Panc1 (cell line): ENCODE measurements around the gene CAMP. TPM values are rescaled to one million over a fixed set of nuclear protein-coding genes. Genes with fewer than 3 reads are reported as not detected.
A peak's percentile ranks its signal among the peaks of the same experiment; 100 is the strongest.

Experiments
- ATAC-seq: fragments of 200-7000 bp; cut with Tn5 transposase; 2 replicates; pipeline ENCODE4 v1.9.1; 2020; ENCODE audit warnings: mild to moderate bottlenecking, moderate library complexity
- BruUV-seq: library from RNA; stranded (reverse); fragments of 400-500 nt; replicated peaks from 2 replicates; lab custom pipeline; 2021; lab: Mats Ljungman, UMichigan
- CTCF ChIA-PET: fragments of 300-600 bp; sonication (Branson Sonifier 250); formaldehyde crosslinking; loops from one replicate; lab custom pipeline; 2022; ENCODE audit warnings: antibody characterized with exemption; lab: Charles Lee
- POLR2A ChIA-PET: fragments of 300-600 bp; sonication (Branson Sonifier 250); formaldehyde crosslinking; loops from one replicate; lab custom pipeline; 2022; ENCODE audit warnings: antibody characterized with exemption; lab: Charles Lee
- DNase-seq: peaks from one replicate; pipeline ENCODE4 v3.0.0-alpha.2; 2010; ENCODE audit warnings: low read depth, low spot score
- H3K27ac ChIP-seq: 2 replicates; pipeline ENCODE4 v1.5.1; 2011; ENCODE audit warnings: mild to moderate bottlenecking, low read length, inconsistent platforms
- H3K27me3 ChIP-seq: fragments of 200-500 bp; sonication (Bioruptor generic); 2 replicates; pipeline ENCODE4 v1.6.0; 2014; ENCODE audit warnings: low read length, inconsistent platforms; ENCODE audit not compliant: control insufficient read depth, insufficient read depth
- H3K36me3 ChIP-seq: fragments of 200-500 bp; sonication (Bioruptor generic); 2 replicates; pipeline ENCODE4 v1.5.1; 2014; ENCODE audit warnings: inconsistent platforms, mild to moderate bottlenecking, low read length, moderate library complexity; ENCODE audit not compliant: control insufficient read depth, insufficient read depth
- H3K4me1 ChIP-seq: 2 replicates; pipeline ENCODE4 v1.5.1; 2011; ENCODE audit warnings: inconsistent platforms, mild to moderate bottlenecking, low read length, moderate library complexity; ENCODE audit not compliant: control insufficient read depth, insufficient read depth
- H3K4me3 ChIP-seq, 2 experiments: 2 replicates each; pipeline ENCODE4 v1.5.1; 2011 to 2012; ENCODE audit warnings: low read depth in 2 of 2, low read length in 2 of 2, mild to moderate bottlenecking in 2 of 2, inconsistent platforms in 1 of 2, moderate library complexity in 1 of 2
- H3K9me3 ChIP-seq: fragments of 200-500 bp; sonication (Bioruptor generic); 2 replicates; pipeline ENCODE4 v1.5.1; 2014; ENCODE audit warnings: low read depth, mild to moderate bottlenecking, inconsistent platforms, low read length, moderate library complexity; ENCODE audit not compliant: control insufficient read depth, insufficient read depth
- POLR2AphosphoS5 ChIP-seq: IDR thresholded peaks from 2 replicates; pipeline ENCODE4 v1.6.1; 2012; ENCODE audit warnings: mild to moderate bottlenecking, low read depth, low read length, moderate library complexity
- SIN3A ChIP-seq: IDR thresholded peaks from 2 replicates; pipeline ENCODE4 v1.6.1; 2012; ENCODE audit warnings: low read depth, mild to moderate bottlenecking, low read length, moderate library complexity, borderline replicate concordance; ENCODE audit not compliant: insufficient read depth
- TCF7L2 ChIP-seq: IDR thresholded peaks from 2 replicates; pipeline ENCODE4 v1.6.1; 2011; ENCODE audit warnings: mild to moderate bottlenecking, low read depth, low read length, inconsistent platforms
- in situ Hi-C: cut with HindIII; loops from 2 replicates; pipeline ENCODE4 v1.10.0; 2016; ENCODE audit warnings: low sequenced_read_pairs, low pct_unique_long_range_greater_than_20kb
- intact Hi-C: fragments of 100-400 bp; cut with micrococcal nuclease; formaldehyde crosslinking; loops from one replicate; pipeline ENCODE4 v1.10.0; 2022; ENCODE audit not compliant: unreplicated experiment
- total RNA-seq: library from RNA; stranded (reverse); gene quantifications from one replicate; pipeline ENCODE4 v1.2.1, GENCODE V29; 2021; ENCODE audit not compliant: unreplicated experiment
- TF ChIP-seq, protein P1 (sequence below): fragments of 450-650 bp; IDR thresholded peaks from 2 replicates; pipeline ENCODE4 v1.5.1; 2017; ENCODE audit warnings: mild to moderate bottlenecking
- TF ChIP-seq, protein P2 (sequence below), 2 experiments: IDR thresholded peaks; 2 replicates each; pipeline ENCODE4 v1.6.1; 2011 to 2012; ENCODE audit warnings: low read depth in 2 of 2, control low read depth in 1 of 2, low read length in 1 of 2, mild to moderate bottlenecking in 1 of 2, moderate library complexity in 1 of 2; ENCODE audit not compliant: insufficient read depth in 1 of 2

CAMP gene
- total RNA-seq, 1 experiment from 2014 or later: not detected

DNA sequence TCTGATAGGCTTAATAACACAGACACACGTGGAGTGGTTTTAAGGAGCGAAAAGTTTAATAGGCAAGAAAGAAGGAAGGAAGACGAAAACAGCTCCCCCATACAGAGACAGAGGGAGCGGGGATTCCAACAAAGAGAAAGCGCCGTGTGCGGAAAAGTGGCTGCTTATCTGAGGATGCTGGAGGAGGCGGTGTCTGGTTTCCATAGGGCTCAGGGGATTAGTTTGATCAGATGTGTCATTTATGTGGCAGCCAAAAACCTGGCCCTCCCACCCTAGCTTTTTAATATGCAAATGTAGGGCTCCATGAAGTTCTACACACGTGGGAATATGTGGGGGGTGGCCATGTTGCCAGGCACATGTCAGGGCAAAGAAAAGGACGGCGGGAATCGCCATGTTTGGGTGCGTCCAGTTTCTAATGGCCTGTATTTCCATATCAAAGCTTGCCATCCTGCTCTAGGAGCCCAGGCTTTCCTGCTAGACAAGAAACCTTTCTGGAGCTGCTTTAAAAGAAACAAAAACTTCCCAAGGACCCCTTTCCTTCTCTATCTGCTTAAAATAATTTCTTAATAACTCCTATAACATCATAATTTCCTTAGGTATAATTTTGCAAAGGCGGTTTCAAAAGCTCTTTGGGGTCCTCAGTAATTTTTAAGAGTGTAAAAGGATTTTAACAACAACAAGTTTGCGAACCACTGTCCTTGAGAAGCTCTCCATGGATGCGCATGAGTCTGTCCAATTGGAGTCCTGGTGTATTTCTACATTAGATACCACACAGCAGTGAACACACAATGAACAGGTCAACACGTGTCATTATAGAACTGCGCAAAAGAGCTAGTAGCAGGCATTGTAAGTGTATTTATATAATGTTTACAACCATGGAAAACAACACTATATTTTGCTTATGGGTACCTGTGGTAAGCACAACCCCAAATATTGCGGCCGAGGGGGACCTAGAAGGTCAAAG lies 17.0 kb downstream of the CAMP start:
- in situ Hi-C loops (no loop called here), intact Hi-C loops (loop anchor here (10.0 kb wide), 1 partner anchor 45 kb away; no protein-coding TSS in a partner anchor)
- TF ChIP-seq TCF7L2: no peak
- TF ChIP-seq POLR2AphosphoS5: no peak
- no peak for TF ChIP-seq SIN3A
- TF ChIP-seq, protein P1, sequence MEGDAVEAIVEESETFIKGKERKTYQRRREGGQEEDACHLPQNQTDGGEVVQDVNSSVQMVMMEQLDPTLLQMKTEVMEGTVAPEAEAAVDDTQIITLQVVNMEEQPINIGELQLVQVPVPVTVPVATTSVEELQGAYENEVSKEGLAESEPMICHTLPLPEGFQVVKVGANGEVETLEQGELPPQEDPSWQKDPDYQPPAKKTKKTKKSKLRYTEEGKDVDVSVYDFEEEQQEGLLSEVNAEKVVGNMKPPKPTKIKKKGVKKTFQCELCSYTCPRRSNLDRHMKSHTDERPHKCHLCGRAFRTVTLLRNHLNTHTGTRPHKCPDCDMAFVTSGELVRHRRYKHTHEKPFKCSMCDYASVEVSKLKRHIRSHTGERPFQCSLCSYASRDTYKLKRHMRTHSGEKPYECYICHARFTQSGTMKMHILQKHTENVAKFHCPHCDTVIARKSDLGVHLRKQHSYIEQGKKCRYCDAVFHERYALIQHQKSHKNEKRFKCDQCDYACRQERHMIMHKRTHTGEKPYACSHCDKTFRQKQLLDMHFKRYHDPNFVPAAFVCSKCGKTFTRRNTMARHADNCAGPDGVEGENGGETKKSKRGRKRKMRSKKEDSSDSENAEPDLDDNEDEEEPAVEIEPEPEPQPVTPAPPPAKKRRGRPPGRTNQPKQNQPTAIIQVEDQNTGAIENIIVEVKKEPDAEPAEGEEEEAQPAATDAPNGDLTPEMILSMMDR: no peak
- TF ChIP-seq, protein P2, sequence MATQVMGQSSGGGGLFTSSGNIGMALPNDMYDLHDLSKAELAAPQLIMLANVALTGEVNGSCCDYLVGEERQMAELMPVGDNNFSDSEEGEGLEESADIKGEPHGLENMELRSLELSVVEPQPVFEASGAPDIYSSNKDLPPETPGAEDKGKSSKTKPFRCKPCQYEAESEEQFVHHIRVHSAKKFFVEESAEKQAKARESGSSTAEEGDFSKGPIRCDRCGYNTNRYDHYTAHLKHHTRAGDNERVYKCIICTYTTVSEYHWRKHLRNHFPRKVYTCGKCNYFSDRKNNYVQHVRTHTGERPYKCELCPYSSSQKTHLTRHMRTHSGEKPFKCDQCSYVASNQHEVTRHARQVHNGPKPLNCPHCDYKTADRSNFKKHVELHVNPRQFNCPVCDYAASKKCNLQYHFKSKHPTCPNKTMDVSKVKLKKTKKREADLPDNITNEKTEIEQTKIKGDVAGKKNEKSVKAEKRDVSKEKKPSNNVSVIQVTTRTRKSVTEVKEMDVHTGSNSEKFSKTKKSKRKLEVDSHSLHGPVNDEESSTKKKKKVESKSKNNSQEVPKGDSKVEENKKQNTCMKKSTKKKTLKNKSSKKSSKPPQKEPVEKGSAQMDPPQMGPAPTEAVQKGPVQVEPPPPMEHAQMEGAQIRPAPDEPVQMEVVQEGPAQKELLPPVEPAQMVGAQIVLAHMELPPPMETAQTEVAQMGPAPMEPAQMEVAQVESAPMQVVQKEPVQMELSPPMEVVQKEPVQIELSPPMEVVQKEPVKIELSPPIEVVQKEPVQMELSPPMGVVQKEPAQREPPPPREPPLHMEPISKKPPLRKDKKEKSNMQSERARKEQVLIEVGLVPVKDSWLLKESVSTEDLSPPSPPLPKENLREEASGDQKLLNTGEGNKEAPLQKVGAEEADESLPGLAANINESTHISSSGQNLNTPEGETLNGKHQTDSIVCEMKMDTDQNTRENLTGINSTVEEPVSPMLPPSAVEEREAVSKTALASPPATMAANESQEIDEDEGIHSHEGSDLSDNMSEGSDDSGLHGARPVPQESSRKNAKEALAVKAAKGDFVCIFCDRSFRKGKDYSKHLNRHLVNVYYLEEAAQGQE (IDR thresholded peaks at IDR 0.05; ENCODE audit: insufficient read depth in 1 of 2, low read depth in 2 of 2, low read length in 1 of 2): no peak
- no peaks in the 10 kb centered on the region for H3K27me3 ChIP-seq
- no peak overlapping the region for H3K27ac ChIP-seq
- no TSS peak for BruUV-seq
- no peaks in the 10 kb centered on the region for H3K9me3 ChIP-seq
- no peaks in the 10 kb centered on the region for H3K36me3 ChIP-seq
- DNase-seq (no peak), ATAC-seq (peak; percentile 46)
- H3K4me3 ChIP-seq: peak overlapping the region; percentile 79 to 82
- no peaks in the 10 kb centered on the region for H3K4me1 ChIP-seq
- POLR2A ChIA-PET: interaction anchor here (0.5 to 1.1 kb wide), 2 partner anchors 101 to 199 kb away, joined by 3 read pairs; partner anchors contain the start of gene CCDC51
- CTCF ChIA-PET: interaction anchor here (1.2 kb wide), 1 partner anchor 196 kb away, joined by 7 read pairs; no protein-coding TSS in a partner anchor

DNA sequence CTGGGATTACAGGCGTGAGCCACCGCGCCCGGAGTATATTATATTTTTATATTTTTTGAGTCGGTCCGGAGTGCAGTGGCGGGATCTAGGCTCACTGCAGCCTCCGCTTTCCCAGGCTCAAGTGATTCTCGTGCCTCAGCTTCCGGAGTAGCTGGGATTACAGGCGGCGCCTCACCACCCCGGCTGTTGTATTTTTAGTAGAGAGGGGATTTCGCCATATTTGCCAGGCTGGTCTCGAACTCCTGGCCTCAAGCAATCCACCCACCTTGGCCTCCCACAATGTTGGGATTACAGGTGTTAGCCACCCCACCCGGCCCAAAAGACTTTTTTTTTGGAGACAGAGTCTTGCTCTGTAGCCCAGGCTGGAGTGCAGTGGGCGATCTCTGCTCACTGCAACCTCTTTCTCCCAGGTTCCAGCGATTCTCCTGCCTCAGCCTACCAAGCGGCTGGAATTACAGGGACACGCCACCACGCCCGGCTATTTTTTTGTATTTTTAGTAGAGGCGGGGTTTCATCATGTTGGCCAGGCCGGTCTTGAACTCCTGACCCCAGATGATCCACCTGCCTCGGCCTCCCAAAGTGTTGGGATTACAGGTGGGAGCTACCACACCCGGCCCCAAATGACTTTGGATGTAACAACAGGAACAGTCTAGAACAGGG lies 18.6 kb downstream of the CAMP start:
- Histone ChIP-seq H3K36me3 (no peaks in the 10 kb centered on the region), H3K27me3 (no peaks in the 10 kb centered on the region), H3K27ac (peak overlapping the region; percentile 67), H3K4me1 (no peaks in the 10 kb centered on the region), H3K4me3 (peak overlapping the region; percentile 79 to 82), H3K9me3 (no peaks in the 10 kb centered on the region)
- no TSS peak for BruUV-seq
- in situ Hi-C loops (no loop called here), intact Hi-C loops (loop anchor here (10.0 kb wide), 1 partner anchor 47 kb away; no protein-coding TSS in a partner anchor)
- ATAC-seq (no peak), DNase-seq (no peak)
- POLR2A ChIA-PET: no interaction called here
- CTCF ChIA-PET: no interaction called here
- TF ChIP-seq SIN3A (no peak), TCF7L2 (no peak), POLR2AphosphoS5 (no peak)
- TF ChIP-seq, protein P2 (IDR thresholded peaks at IDR 0.05; ENCODE audit: insufficient read depth in 1 of 2, low read depth in 2 of 2, low read length in 1 of 2): no peak
- TF ChIP-seq, protein P1: no peak
